DND-41 (cell line): ENCODE data around the gene BTN1A1.
"Not testable (repeated sequence)": the region's sequence is repeated elsewhere in the genome, so short reads cannot be mapped to it uniquely, and the experiment has no call there.

Experiments used
- CTCF ChIP-seq: IDR thresholded peaks from 2 replicates; pipeline ENCODE4 v1.5.1; 2012; ENCODE audit warnings: borderline replicate concordance, low read length, moderate library complexity, mild to moderate bottlenecking; ENCODE audit not compliant: poor library complexity, severe bottlenecking; ENCODE audit errors: extremely low read depth
- EZH2 ChIP-seq: IDR thresholded peaks from 3 replicates; pipeline ENCODE4 v1.6.1; 2012; ENCODE audit warnings: borderline replicate concordance, low read depth, mild to moderate bottlenecking, moderate library complexity, low read length, inconsistent platforms; ENCODE audit not compliant: severe bottlenecking

DNA sequence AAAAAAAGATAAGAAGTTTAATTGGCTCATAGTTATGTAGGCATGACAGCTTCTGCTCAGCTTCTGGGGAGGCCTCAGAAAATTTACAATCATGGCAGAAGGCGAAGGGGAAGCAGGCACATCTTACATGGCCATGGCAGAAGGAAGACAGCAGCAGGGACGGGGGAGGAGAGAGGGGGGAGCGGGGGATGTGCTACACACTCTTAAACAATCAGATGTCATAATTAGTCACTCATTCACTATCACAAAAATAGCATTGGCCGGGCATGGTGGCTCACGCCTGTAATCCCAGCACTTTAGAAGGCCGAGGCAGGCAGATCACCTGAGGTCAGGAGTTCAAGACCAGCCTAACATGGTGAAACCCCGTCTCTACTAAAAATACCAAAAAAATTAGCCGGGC lies 10.9 kb downstream of the BTN1A1 start:
- not testable (repeated sequence) for TF ChIP-seq CTCF, EZH2
